HG02588 (cell line): Measurements from ENCODE around the gene SRF.

Experiments
- ATAC-seq: cut with Tn5 transposase; IDR thresholded peaks from one replicate; pipeline ENCODE4 v1.9.1; 2021; ENCODE audit warnings: mild to moderate bottlenecking, moderate library complexity; ENCODE audit not compliant: unreplicated experiment

Gene SRF

GRCh38 chr6:43181621-43181941 is 10.5 kb downstream of the SRF start:
- ATAC-seq, result no peak

DNA sequence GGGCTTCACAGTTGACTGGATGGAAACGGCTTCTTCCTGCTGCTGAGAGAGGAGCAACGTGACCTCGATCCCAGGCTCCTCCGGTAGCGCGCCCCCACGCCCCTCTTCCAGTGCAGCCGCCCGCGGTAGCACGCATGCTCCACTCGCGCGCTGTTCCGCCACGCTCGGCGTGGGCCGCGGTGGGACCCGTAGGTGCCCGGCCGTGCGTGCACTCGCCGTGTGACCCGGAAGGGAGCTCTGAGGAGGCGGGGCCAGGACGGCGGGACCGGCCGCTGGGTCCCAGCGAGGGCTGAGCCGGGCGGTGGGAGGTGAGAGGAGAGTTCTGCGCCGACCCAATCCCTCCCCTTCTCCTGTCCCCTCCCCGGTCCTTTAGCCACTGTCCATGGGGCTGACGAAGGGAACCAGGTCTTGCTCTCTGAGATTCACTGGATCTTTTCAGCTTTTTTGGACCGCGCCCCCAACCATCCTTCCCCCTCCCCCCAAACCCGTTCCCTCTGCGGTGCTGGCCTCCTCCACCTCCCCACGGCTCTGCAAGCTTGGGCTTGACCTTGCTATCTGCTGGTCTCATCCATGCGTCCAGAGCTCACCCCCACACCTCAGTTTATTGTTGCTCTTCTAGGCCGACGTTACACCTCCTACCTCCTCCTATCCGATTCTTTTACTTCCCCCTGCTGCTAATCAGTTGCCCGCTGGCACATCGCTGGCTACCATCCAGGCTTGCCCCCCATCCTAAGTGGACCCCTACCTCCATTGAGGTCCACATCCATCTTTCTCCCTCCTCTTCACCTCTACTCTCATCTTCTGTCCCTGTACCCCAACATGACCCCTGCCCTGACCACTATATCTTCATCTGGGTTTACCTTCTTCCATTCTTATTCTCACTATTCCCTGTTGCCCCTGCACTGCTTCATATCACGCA is 11.1 kb downstream of the SRF start, which contains the start of gene CUL9:
TSS of gene CUL9 (plus strand) at position 255 of the 919 bp plus-strand sequence. CDS start 2,115 bp downstream, outside the sequence.
- ATAC-seq, result peak; percentile 95

DNA sequence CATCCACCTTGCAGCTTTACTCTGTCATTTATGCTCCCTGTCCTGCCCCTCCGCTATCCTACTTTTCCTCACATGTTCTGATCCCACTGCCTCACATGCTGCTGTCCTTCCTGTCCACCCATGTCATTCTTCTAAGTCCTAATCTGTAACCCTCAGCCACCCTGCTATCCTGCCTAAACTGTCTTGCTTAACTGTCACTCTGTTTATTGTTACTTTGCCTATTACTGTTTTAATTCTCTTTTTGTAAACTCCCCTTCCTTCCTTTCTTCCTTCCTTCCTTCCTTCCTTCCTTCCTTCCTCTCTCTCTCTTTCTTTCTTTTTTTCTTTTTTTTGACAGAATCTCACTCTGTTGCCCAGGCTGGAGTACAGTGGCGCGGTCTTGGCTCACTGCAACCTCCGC is 12.4 kb downstream of the SRF start:
- no peak for ATAC-seq

GRCh38 chr6:43184268-43184985 is 13.4 kb downstream of the SRF start:
- no peak for ATAC-seq

DNA sequence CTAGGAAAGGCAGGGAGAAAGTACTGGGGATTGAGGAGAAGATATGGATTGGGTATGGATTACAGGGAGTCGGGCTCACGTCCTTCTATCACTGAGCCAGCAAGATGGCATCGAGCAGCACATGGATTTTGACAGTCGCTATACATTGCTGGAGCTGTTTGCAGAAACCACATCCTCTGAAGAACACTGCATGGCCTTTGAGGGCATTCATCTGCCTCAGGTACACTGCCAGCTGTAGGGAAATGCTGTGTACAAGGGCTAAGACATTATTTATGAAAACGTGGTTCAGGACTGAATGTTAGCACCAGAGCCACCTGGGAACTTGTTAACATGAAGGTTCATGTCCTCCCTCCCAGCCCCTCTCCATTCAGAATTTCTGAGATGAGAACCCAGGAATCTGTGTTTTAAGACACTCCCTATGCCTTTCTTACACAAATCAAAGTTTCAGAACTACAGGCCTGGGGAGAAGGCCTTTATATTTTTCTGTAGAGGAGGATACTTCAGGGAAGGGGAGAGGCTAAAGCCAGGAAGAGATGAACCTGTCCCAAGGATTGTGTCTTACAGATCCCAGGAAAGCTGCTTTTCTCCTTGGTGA is 14.4 kb downstream of the SRF start:
- no peak for ATAC-seq

- ATAC-seq, result no peak
Observed at GRCh38 chr6:43186019-43186418, 14.9 kb downstream of the SRF start.

- ATAC-seq, result no peak
Observed at GRCh38 chr6:43186706-43187105, 15.6 kb downstream of the SRF start.

DNA sequence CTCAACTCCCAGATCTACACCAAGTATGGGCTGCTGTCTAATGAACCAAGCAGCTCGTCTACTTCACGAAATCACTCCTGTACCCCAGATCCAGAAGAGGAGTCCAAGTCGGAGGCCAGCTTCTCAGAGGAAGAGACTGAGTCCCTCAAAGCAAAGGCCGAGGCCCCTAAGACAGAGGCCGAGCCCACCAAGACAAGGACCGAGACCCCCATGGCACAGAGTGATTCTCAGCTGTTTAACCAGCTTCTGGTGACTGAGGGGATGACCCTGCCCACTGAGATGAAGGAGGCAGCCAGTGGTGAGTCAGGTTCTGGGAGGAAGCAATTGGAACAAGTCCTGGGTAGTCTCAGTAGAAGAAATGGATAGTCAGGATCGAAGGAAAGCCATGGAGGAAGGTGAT is 16.8 kb downstream of the SRF start:
- no peak for ATAC-seq

- ATAC-seq, result no peak
Observed at GRCh38 chr6:43188426-43188825, 17.4 kb downstream of the SRF start.

- no peak for ATAC-seq
Observed at GRCh38 chr6:43189776-43190304, 18.8 kb downstream of the SRF start.

DNA sequence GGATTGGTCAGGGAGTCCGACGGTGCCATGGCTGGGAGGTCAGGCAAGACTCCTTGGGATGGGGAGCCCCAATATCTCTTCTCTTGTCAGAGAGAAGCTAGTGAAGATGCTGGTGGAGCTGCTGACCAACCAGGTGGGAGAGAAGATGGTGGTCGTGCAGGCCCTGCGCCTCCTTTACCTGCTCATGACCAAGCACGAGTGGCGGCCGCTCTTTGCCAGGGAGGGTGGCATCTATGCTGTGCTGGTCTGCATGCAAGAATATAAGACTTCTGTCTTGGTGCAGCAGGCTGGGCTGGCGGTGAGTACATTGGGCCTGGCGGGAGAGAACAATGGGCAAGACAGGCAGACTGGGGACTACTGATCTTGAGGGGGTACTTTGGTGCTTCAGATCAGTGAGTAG is 21.8 kb downstream of the SRF start:
- no peak for ATAC-seq

GRCh38 chr6:43193929-43194328 is 22.9 kb downstream of the SRF start:
- ATAC-seq, result no peak

DNA sequence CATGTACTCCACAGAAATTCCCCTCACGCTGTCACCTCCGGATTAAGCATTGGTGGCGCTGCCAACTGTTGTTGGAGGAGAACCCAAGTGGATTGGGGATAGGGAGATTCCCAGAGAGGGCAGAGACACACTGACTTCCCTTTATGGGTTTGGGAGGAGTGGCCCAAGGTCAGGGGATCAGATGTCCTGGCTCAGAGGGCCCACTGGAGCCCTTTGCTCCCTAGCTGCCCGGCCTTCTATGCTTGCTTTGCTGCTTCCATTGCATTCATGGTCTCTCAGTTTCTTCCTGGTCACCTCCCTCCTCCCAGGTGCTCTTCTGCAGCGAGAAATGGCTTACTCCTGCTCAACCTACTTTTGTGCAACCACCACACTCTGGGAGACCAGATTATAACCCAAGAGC is 25.3 kb downstream of the SRF start:
- ATAC-seq, result no peak

- no peak for ATAC-seq
Observed at GRCh38 chr6:43199912-43200311, 28.8 kb downstream of the SRF start.

DNA sequence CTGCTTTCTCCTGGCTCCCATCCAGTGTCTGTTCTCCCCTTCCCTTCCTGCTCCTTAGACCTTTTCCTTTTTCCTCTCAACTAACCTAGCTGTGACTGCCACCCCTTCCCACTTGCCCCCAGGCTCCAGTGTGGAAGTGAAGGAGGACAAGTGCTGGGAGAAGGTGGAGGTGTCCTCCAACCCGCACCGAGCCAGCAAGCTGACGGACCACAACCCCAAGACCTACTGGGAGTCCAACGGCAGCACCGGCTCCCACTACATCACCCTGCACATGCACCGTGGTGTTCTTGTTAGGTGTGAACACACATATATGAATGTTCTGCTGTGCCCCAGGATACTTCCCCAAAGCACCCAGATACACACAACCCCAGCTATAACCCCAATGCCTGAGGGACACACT is 29.5 kb downstream of the SRF start:
- no peak for ATAC-seq

GRCh38 chr6:43202451-43202850 is 31.4 kb downstream of the SRF start:
- ATAC-seq, result no peak

GRCh38 chr6:43203029-43203717 is 32.1 kb downstream of the SRF start:
- no peak for ATAC-seq

- ATAC-seq, result no peak
Observed at GRCh38 chr6:43203718-43204095, 32.6 kb downstream of the SRF start.

- no peak for ATAC-seq
Observed at GRCh38 chr6:43204271-43205105, 33.4 kb downstream of the SRF start.

- ATAC-seq, result no peak
Observed at GRCh38 chr6:43205849-43206248, 34.8 kb downstream of the SRF start.
